Left kidney (tissue), 8 donors: ENCODE results near the gene ADAD1. TPM values are rescaled to one million over a fixed set of nuclear protein-coding genes. Genes with fewer than 3 reads are reported as not detected.
"Not testable (repeated sequence)": the region's sequence is repeated elsewhere in the genome, so short reads cannot be mapped to it uniquely, and the experiment has no call there.

Experiments used
- DNase-seq: peaks from one replicate; pipeline ENCODE4 v3.0.0-alpha.2; 2013
- long read RNA-seq, 8 donors: transcript quantifications; one replicate each; lab custom pipeline, GENCODE V29; 2026
- polyA plus RNA-seq: library from polyadenylated mRNA; unstranded; fragments of 120-200 nt; gene quantifications from one replicate; pipeline ENCODE4 v1.2.1, GENCODE V29; 2013; ENCODE audit not compliant: insufficient read length

The ADAD1 gene
- not detected for polyA plus RNA-seq
- long read RNA-seq, donor 1: 0 reads
- long read RNA-seq, donor 2: 0 reads
- long read RNA-seq, donor 3: 0 reads
- long read RNA-seq, donor 4: 0 reads
- long read RNA-seq, donor 5: 0 reads
- long read RNA-seq, donor 6: 0 reads
- long read RNA-seq, donor 7: 0 reads
- long read RNA-seq, donor 8: 0 reads

- no peak for DNase-seq
Observed at GRCh38 chr4:122378711-122379110, at the start of gene ADAD1. Gene ADAD1 (plus strand): TSS chr4:122379011. CDS start chr4:122380070, 1,059 bp downstream.

- no peak for DNase-seq
Observed at GRCh38 chr4:122329876-122330565, 48.8 kb upstream of the ADAD1 start.

GRCh38 chr4:122331195-122331594, 47.6 kb upstream of the ADAD1 start:
- DNase-seq: no peak

GRCh38 chr4:122334828-122335227, 44.0 kb upstream of the ADAD1 start:
- DNase-seq: no peak

- DNase-seq: no peak
Observed at GRCh38 chr4:122341886-122342285, 36.9 kb upstream of the ADAD1 start.

- no peak for DNase-seq
Observed at GRCh38 chr4:122346036-122346435, 32.8 kb upstream of the ADAD1 start.

- no peak for DNase-seq
Observed at GRCh38 chr4:122346503-122346902, 32.3 kb upstream of the ADAD1 start.

GRCh38 chr4:122356317-122356808, 22.4 kb upstream of the ADAD1 start:
- no peak for DNase-seq

GRCh38 chr4:122360754-122361153, 18.1 kb upstream of the ADAD1 start:
- DNase-seq: no peak

- no peak for DNase-seq
Observed at GRCh38 chr4:122364700-122365404, 14.0 kb upstream of the ADAD1 start.

GRCh38 chr4:122368786-122369185, 10.0 kb upstream of the ADAD1 start:
- not testable (repeated sequence) for DNase-seq

- DNase-seq: no peak
Observed at GRCh38 chr4:122377352-122377751, 1.5 kb upstream of the ADAD1 start.

GRCh38 chr4:122379239-122379638, 428 bp downstream of the ADAD1 start:
- DNase-seq: no peak

GRCh38 chr4:122383341-122383740, 4.5 kb downstream of the ADAD1 start:
- DNase-seq: no peak

- no peak for DNase-seq
Observed at GRCh38 chr4:122384245-122384644, 5.4 kb downstream of the ADAD1 start.

- DNase-seq: no peak
Observed at GRCh38 chr4:122393276-122393675, 14.5 kb downstream of the ADAD1 start.

GRCh38 chr4:122403861-122404260, 25.1 kb downstream of the ADAD1 start:
- DNase-seq: no peak

GRCh38 chr4:122412547-122412946, 33.7 kb downstream of the ADAD1 start:
- no peak for DNase-seq

- DNase-seq: no peak
Observed at GRCh38 chr4:122423246-122423645, 44.4 kb downstream of the ADAD1 start.

GRCh38 chr4:122431351-122431750, 52.5 kb downstream of the ADAD1 start:
- no peak for DNase-seq

- no peak for DNase-seq
Observed at GRCh38 chr4:122434285-122434684, 55.5 kb downstream of the ADAD1 start.

GRCh38 chr4:122450847-122451246, 72.0 kb downstream of the ADAD1 start:
- DNase-seq: no peak

- DNase-seq: no peak
Observed at GRCh38 chr4:122453384-122453995, 74.7 kb downstream of the ADAD1 start.
